Bronchial epithelial cell (primary cell): ENCODE measurements around the gene STXBP2. TPM values are rescaled to one million over a fixed set of nuclear protein-coding genes. Genes with fewer than 3 reads are reported as not detected.

ENCODE experiments used
- DNase-seq: peaks from one replicate; pipeline ENCODE4 v3.0.0-alpha.2; 2010; ENCODE audit warnings: low read depth
- FAIRE-seq: peaks from 2 replicates; lab custom pipeline; 2011; peaks lifted over from hg19 to GRCh38; lab: Jason Lieb, UNC
- H3K27me3 ChIP-seq: 2 replicates; pipeline ENCODE4 v1.5.1; 2011; ENCODE audit warnings: low read length; ENCODE audit not compliant: control insufficient read depth, insufficient read depth
- H3K36me3 ChIP-seq: 2 replicates; pipeline ENCODE4 v1.5.1; 2011; ENCODE audit warnings: low read length; ENCODE audit not compliant: control insufficient read depth, insufficient read depth
- H3K4me3 ChIP-seq: 2 replicates; pipeline ENCODE4 v1.5.1; 2011; ENCODE audit warnings: mild to moderate bottlenecking, low read depth, low read length, control low read depth
- CTCF ChIP-seq: IDR thresholded peaks from 2 replicates; pipeline ENCODE4 v1.5.1; 2011; ENCODE audit warnings: mild to moderate bottlenecking, moderate library complexity, low read length, control low read depth, inconsistent platforms; ENCODE audit not compliant: insufficient read depth, severe bottlenecking
- total RNA-seq: library from RNA; depleted of rRNA; stranded (reverse); fragments of >200 nt; gene quantifications from 2 replicates; pipeline ENCODE4 v1.2.1, GENCODE V29; 2014

Gene STXBP2
- total RNA-seq, 1 donor from 2014 or later, result 47.9 TPM

GRCh38 chr19:7628589-7629311 is 8.2 kb upstream of the STXBP2 start:
- H3K27me3 ChIP-seq, result no peaks in the 10 kb centered on the region
- FAIRE-seq, result no peak

GRCh38 chr19:7629347-7630054 is 7.4 kb upstream of the STXBP2 start, which contains the start of the genes PET100 and XAB2:
TSS of gene PET100 (plus strand) at chr19:7629793. CDS start at chr19:7629834, 41 bp downstream.
TSS of gene XAB2 (minus strand) at chr19:7629545. CDS start at chr19:7629527, 18 bp downstream.
- Histone ChIP-seq H3K27me3 (no peaks in the 10 kb centered on the region), H3K36me3 (peaks cover 13% of the 10 kb centered on the region), H3K4me3 (peak within 1 kb of the TSS; percentile 69)
- TF ChIP-seq CTCF, result no peak
- FAIRE-seq (peak; percentile 99), DNase-seq (peak; percentile 96)

More at GRCh38 chr19:7628589-7629311, 8.2 kb upstream of the STXBP2 start:
- H3K4me3 ChIP-seq, result peak overlapping the region; percentile 69
- H3K36me3 ChIP-seq, result peaks cover 17% of the 10 kb centered on the region
- TF ChIP-seq CTCF, result no peak
- DNase-seq, result no peak

- H3K36me3 ChIP-seq, result peaks cover 2% of the 10 kb centered on the region
- FAIRE-seq (no peak), DNase-seq (no peak)
- no peaks in the 10 kb centered on the region for H3K27me3 ChIP-seq
- H3K4me3 ChIP-seq, result no peak overlapping the region
- no peak for TF ChIP-seq CTCF
Measured at GRCh38 chr19:7631577-7631976, 5.3 kb upstream of the STXBP2 start.

GRCh38 chr19:7632340-7633203 is 4.3 kb upstream of the STXBP2 start:
- H3K4me3 ChIP-seq, result no peak overlapping the region
- no peak for TF ChIP-seq CTCF
- FAIRE-seq (no peak), DNase-seq (no peak)
- H3K36me3 ChIP-seq, result no peaks in the 10 kb centered on the region
- H3K27me3 ChIP-seq, result no peaks in the 10 kb centered on the region

- no peaks in the 10 kb centered on the region for H3K27me3 ChIP-seq
- H3K4me3 ChIP-seq, result no peak within 1 kb of the TSS
- H3K36me3 ChIP-seq, result no peaks in the 10 kb centered on the region
- TF ChIP-seq CTCF, result no peak
- FAIRE-seq, result no peak
- no peak for DNase-seq
Measured at GRCh38 chr19:7633698-7634097, 3.2 kb upstream of the STXBP2 start, which contains the start of gene PCP2. TSS of gene PCP2 (minus strand) at chr19:7633719. CDS start at chr19:7633457, 262 bp downstream.
